HL-60/S4 treated with retinoic acid at 250 ng/mL for 4 days and 3 days (cell line): ENCODE measurements around the gene EDA.

Experiments
- in situ Hi-C: fragments of 300-500 bp; cut with MboI; formaldehyde crosslinking; loops from 2 replicates; pipeline ENCODE4 v1.7.0; 2022; ENCODE audit warnings: low sequenced_read_pairs

EDA gene

DNA sequence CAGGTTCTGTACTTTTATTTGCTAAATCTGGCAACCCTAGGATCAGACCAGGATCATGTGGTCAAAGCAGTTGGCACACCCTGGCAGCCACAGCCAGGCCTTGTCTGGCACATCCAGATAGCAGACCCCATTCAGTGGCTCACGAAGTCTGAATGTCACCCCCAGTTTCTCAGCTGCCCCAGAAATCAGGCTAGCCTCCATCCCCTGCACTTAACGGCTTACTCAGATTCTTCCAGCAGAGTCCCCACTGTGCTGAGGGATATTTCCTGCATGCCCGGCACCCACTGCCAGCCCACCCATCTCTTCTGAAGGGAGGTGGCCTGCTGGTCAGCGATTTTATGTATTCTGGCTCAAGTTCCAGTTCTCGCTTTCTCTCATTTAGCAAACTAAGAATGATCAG is 438.5 kb downstream of the EDA start:
- in situ Hi-C loops, result loop anchor here (25.0 kb wide), 1 partner anchor 517 kb away; no protein-coding TSS in a partner anchor

GRCh38 chrX:70062076-70062475 is 446.2 kb downstream of the EDA start, which contains the start of gene OTUD6A:
Gene OTUD6A, plus strand, starts transcription at chrX:70062457. Its CDS starts 68 bp downstream, at chrX:70062525.
- in situ Hi-C loops, result loop anchor here (25.0 kb wide), 1 partner anchor 525 kb away; no protein-coding TSS in a partner anchor

GRCh38 chrX:70062961-70063550 is 447.1 kb downstream of the EDA start:
- in situ Hi-C loops, result loop anchor here (25.0 kb wide), 1 partner anchor 526 kb away; no protein-coding TSS in a partner anchor

DNA sequence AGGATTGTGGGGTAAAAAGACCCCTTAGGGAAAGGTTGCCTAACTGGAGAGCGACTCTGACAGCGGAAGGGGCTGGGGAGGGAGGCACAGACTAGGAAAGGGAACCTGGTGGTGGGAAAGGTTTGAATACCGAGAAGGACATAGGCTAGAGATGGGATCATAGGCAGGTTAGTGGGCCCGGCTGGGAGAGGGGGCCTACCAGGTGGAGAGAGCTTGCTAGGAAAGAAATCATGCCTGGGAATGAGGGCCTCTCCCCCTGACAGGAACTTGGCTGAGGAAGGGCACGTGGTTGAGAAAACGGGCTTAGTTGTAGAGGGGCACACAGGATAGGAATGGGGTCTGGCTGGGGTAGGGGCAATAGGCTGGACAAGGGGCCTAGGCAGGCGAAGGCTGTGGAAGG is 450.7 kb downstream of the EDA start:
- in situ Hi-C loops, result loop anchor here (25.0 kb wide), 1 partner anchor 529 kb away; no protein-coding TSS in a partner anchor

DNA sequence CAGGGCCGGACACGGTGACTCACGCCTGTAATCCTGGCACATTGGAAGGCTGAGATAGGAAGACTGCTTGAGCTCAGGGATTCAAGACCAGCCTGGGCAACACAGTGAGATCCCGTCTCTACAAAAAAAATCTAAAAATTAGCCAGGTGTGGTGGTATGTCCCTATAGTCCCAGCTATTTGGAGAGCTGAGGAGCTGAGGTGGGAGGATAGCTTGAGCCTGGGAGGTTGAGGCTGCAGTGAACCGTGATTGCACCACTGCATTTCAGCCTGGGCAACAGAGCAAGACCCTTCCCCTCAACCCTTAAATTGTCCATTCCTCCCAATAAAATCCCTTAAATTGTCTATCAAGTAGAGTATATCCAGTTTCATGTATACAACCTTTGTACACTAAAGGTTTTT is 463.4 kb downstream of the EDA start:
- in situ Hi-C loops, result no loop called here

- in situ Hi-C loops, result no loop called here
Measured at GRCh38 chrX:70079870-70080269, 464.0 kb downstream of the EDA start.

DNA sequence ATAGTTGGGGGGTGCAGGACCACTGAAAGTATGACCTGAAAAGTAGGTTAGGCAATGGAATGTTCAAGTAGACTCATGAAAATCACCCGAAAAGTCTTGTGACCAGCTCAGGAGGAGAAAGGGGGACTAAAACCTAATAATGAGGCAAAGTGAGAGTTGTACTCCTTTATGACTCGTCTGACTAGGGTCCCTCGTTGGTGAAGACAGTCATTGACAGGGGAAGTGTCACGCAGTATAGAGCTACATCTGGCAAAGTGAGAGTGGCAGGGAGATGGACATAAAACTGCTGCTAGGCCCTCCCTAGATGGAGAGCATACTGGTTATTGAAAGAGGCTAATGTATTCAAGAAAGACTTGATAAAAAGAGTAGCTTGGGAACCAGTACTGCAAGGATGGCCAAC is 466.8 kb downstream of the EDA start:
- in situ Hi-C loops, result no loop called here

DNA sequence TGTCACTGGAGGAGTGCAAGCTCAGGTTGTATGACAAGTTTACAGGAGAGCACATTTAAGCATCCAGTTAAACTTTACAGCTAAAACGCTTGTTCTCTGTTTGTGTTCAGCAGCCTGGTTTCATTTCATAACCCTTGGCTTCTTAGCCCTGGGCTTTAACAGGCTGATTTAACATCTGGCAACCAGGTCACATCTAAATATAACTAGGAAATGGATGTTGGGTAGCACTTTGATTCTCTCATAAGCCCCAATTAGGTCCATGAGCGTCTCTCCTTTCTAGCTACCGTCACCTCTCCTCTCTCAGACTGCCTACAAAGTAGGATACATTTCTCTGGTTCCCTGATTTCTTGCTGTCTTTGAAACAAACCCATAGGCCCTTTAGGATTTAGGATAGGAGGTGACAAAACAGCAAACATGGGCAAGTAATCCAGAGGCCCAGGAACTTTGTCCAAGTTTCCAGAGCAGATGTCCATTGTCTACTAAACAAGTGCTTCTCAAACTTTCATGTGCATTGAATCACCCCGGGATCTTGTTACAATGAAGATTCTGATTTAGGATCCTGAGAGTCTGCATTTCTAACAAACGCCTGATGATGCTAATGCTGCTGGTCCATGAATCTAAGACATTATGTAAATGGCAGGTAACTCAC is 468.8 kb downstream of the EDA start:
- in situ Hi-C loops, result no loop called here

DNA sequence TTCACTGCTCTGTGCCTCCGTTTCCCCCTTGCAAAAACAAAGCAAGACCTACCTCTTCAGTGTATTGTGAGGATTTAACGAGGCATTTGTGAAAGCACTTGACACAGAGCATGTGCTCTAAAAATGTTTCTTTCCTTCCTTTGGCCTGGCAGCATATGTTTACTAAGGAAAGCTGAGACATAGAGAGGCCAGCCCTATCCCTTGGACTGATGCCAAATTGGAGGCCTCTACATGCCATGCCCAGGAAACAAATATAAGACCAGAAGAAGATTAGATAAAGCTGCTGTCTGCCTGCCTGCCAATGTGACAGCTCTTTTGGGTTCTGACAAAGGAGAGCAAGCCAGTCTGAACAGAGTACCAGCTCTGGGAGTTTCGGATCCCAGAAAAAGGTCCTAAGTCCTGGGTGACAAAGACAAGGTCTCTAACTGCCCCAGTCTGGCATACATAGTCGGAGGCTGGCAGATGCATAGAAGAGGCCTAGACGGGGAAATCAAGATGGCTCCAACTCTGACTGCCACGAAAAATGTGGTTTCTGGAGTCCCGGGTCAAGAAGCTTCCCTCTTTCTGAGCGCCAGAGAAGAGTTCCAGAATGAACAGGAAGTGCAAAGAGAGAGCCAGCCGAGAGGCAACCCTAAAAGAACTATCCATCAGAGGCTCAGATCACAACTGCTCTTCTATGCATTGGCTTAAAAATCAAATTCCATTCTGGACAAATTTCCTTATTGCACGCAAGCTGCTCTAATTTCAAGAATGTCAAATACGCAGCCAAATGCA is 472.1 kb downstream of the EDA start:
- in situ Hi-C loops, result no loop called here

- in situ Hi-C loops, result no loop called here
Measured at GRCh38 chrX:70088751-70089150, 472.8 kb downstream of the EDA start.
